ENCODE results near the gene ADAMTS8. TPM values are rescaled to one million over a fixed set of nuclear protein-coding genes. Genes with fewer than 3 reads are reported as not detected.

The ADAMTS8 gene
- total RNA-seq, 1 donor: not detected

GRCh38 chr11:130473795-130474377 is 45.5 kb upstream of the ADAMTS8 start:
- TF ChIP-seq CTCF (IDR thresholded peaks at IDR 0.05; ENCODE audit: insufficient read depth, low read depth, low read length): no peak
- no peak for DNase-seq (ENCODE audit: low read depth)
- no peak overlapping the region for H3K4me3 ChIP-seq (ENCODE audit: low read depth, low read length)

DNA sequence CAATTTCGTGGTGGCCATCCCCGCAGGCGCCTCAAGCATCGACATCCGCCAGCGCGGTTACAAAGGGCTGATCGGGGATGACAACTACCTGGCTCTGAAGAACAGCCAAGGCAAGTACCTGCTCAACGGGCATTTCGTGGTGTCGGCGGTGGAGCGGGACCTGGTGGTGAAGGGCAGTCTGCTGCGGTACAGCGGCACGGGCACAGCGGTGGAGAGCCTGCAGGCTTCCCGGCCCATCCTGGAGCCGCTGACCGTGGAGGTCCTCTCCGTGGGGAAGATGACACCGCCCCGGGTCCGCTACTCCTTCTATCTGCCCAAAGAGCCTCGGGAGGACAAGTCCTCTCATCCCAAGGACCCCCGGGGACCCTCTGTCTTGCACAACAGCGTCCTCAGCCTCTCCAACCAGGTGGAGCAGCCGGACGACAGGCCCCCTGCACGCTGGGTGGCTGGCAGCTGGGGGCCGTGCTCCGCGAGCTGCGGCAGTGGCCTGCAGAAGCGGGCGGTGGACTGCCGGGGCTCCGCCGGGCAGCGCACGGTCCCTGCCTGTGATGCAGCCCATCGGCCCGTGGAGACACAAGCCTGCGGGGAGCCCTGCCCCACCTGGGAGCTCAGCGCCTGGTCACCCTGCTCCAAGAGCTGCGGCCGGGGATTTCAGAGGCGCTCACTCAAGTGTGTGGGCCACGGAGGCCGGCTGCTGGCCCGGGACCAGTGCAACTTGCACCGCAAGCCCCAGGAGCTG is 44.8 kb upstream of the ADAMTS8 start:
- TF ChIP-seq CTCF (IDR thresholded peaks at IDR 0.05; ENCODE audit: insufficient read depth, low read depth, low read length): no peak
- DNase-seq (ENCODE audit: low read depth): no peak
- no peak overlapping the region for H3K4me3 ChIP-seq (ENCODE audit: low read depth, low read length)

- DNase-seq (ENCODE audit: low read depth): no peak
Observed at GRCh38 chr11:130472434-130472961, 44.1 kb upstream of the ADAMTS8 start.

GRCh38 chr11:130471731-130472433 is 43.5 kb upstream of the ADAMTS8 start:
- DNase-seq (ENCODE audit: low read depth): no peak
- no peak for TF ChIP-seq CTCF (IDR thresholded peaks at IDR 0.05; ENCODE audit: insufficient read depth, low read depth, low read length)
- H3K4me3 ChIP-seq (ENCODE audit: low read depth, low read length): no peak overlapping the region

More at GRCh38 chr11:130472434-130472961, 44.1 kb upstream of the ADAMTS8 start:
- TF ChIP-seq CTCF (IDR thresholded peaks at IDR 0.05; ENCODE audit: insufficient read depth, low read depth, low read length): no peak
- no peak overlapping the region for H3K4me3 ChIP-seq (ENCODE audit: low read depth, low read length)

- H3K4me3 ChIP-seq (ENCODE audit: low read depth, low read length): no peak overlapping the region
- no peak for TF ChIP-seq CTCF (IDR thresholded peaks at IDR 0.05; ENCODE audit: insufficient read depth, low read depth, low read length)
- DNase-seq (ENCODE audit: low read depth): no peak
Observed at GRCh38 chr11:130470832-130471706, 42.7 kb upstream of the ADAMTS8 start.

DNA sequence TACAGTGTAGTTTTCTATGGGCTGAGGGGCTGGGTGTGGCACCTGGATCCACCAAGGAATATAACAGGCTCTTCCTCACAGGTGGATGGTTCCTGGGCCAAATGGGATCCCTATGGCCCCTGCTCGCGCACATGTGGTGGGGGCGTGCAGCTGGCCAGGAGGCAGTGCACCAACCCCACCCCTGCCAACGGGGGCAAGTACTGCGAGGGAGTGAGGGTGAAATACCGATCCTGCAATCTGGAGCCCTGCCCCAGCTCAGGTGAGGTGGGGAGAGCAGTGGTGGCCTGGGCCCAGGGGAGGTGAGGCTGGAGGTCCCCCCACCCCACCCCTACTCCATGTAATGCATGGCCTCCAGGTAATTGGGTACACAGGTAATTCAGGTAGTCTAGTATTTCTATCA is 40.8 kb upstream of the ADAMTS8 start:
- no peak for DNase-seq (ENCODE audit: low read depth)
- TF ChIP-seq CTCF (IDR thresholded peaks at IDR 0.05; ENCODE audit: insufficient read depth, low read depth, low read length): no peak
- no peak overlapping the region for H3K4me3 ChIP-seq (ENCODE audit: low read depth, low read length)
